Measurements from ENCODE around the gene CD164. TPM values are rescaled to one million over a fixed set of nuclear protein-coding genes. Genes with fewer than 3 reads are reported as not detected.

Gene CD164
- polyA plus RNA-seq, 3 donors = 106 to 392 (median 272) TPM

DNA sequence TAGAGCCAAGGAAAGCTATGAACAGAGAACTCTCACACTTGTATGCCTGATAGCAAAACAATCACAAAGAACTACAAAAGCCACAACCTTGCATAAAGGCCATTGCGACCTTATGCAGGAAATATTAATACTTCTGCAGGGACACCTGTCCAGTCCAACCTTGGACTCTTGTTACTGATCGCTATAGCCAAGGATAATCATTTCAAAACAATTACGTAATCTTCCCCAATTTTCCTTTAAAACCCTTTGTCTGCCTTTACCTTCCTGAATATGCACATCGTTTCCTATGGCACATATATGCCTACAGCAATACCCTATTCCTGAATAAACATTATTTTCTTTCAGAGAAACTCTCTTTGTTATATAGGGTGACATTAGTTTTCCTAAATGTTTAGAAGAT lies 35.4 kb upstream of the CD164 start:
- 66% methylated on average over 2 of the region's 4 CpGs for WGBS (ENCODE audit: insufficient coverage)
- Histone ChIP-seq H3K79me2 (ENCODE audit: insufficient read depth, low read length) (no peaks in the 10 kb centered on the region), H3K27me3 (ENCODE audit: control insufficient read depth in 2 of 2, insufficient read depth in 2 of 2, low read length in 2 of 2) (no peaks in the 10 kb centered on the region), H3K4me3 (replicated peaks in 1 of 3; ENCODE audit: low read depth in 2 of 3, low read length in 3 of 3) (no peak overlapping the region), H3K4me1 (ENCODE audit: control insufficient read depth in 1 of 2, insufficient read depth in 2 of 2, low read length in 2 of 2) (no peaks in the 10 kb centered on the region), H3K9me3 (replicated peaks in 1 of 2; ENCODE audit: control insufficient read depth in 1 of 2, insufficient read depth in 1 of 2, low read length in 2 of 2) (no peaks in the 10 kb centered on the region), H4K20me1 (ENCODE audit: insufficient read depth, low read length) (no peaks in the 10 kb centered on the region), H3K36me3 (replicated peaks in 1 of 2; ENCODE audit: control insufficient read depth in 1 of 2, insufficient read depth in 2 of 2, low read length in 2 of 2) (no peaks in the 10 kb centered on the region), H2AFZ (ENCODE audit: insufficient read depth, low read depth, low read length, poor library complexity, severe bottlenecking) (no peak overlapping the region), H3K4me2 (replicated peaks; ENCODE audit: extremely low read depth, low read length, poor library complexity, severe bottlenecking) (no peak overlapping the region), H3K27ac (ENCODE audit: low read depth in 1 of 2, low read length in 2 of 2) (no peak overlapping the region), H3K9ac (ENCODE audit: insufficient read depth, low read length, poor library complexity, severe bottlenecking) (no peak overlapping the region)
- Mint-ChIP-seq H3K36me3 (no peaks in the 10 kb centered on the region), H3K27ac (no peak overlapping the region), H3K27me3 (ENCODE audit: low read depth in 3 of 3) (peaks cover 0 to 3% (median 1%) of the 10 kb centered on the region in 3 donors), H3K4me3 (no peak overlapping the region), H3K9me3 (peaks cover 0 to 2% (median 0%) of the 10 kb centered on the region in 7 donors), H3K4me1 (no peaks in the 10 kb centered on the region)
- TF ChIP-seq, protein P1, sequence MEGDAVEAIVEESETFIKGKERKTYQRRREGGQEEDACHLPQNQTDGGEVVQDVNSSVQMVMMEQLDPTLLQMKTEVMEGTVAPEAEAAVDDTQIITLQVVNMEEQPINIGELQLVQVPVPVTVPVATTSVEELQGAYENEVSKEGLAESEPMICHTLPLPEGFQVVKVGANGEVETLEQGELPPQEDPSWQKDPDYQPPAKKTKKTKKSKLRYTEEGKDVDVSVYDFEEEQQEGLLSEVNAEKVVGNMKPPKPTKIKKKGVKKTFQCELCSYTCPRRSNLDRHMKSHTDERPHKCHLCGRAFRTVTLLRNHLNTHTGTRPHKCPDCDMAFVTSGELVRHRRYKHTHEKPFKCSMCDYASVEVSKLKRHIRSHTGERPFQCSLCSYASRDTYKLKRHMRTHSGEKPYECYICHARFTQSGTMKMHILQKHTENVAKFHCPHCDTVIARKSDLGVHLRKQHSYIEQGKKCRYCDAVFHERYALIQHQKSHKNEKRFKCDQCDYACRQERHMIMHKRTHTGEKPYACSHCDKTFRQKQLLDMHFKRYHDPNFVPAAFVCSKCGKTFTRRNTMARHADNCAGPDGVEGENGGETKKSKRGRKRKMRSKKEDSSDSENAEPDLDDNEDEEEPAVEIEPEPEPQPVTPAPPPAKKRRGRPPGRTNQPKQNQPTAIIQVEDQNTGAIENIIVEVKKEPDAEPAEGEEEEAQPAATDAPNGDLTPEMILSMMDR (IDR thresholded peaks at IDR 0.05) = no peak
- intact Hi-C loops (cut with micrococcal nuclease) = no loop called here
- no peak for DNase-seq

GRCh38 chr6:109411034-109411433 lies 28.8 kb upstream of the CD164 start:
- Histone ChIP-seq H2AFZ (ENCODE audit: insufficient read depth, low read depth, low read length, poor library complexity, severe bottlenecking) (no peak overlapping the region), H3K9me3 (replicated peaks in 1 of 2; ENCODE audit: control insufficient read depth in 1 of 2, insufficient read depth in 1 of 2, low read length in 2 of 2) (no peaks in the 10 kb centered on the region), H3K9ac (ENCODE audit: insufficient read depth, low read length, poor library complexity, severe bottlenecking) (no peak overlapping the region), H3K4me2 (replicated peaks; ENCODE audit: extremely low read depth, low read length, poor library complexity, severe bottlenecking) (no peak overlapping the region), H3K4me1 (ENCODE audit: control insufficient read depth in 1 of 2, insufficient read depth in 2 of 2, low read length in 2 of 2) (no peaks in the 10 kb centered on the region), H3K36me3 (replicated peaks in 1 of 2; ENCODE audit: control insufficient read depth in 1 of 2, insufficient read depth in 2 of 2, low read length in 2 of 2) (no peaks in the 10 kb centered on the region), H3K4me3 (replicated peaks in 1 of 3; ENCODE audit: low read depth in 2 of 3, low read length in 3 of 3) (no peak overlapping the region), H3K27me3 (ENCODE audit: control insufficient read depth in 2 of 2, insufficient read depth in 2 of 2, low read length in 2 of 2) (no peaks in the 10 kb centered on the region), H4K20me1 (ENCODE audit: insufficient read depth, low read length) (no peaks in the 10 kb centered on the region), H3K79me2 (ENCODE audit: insufficient read depth, low read length) (no peaks in the 10 kb centered on the region), H3K27ac (ENCODE audit: low read depth in 1 of 2, low read length in 2 of 2) (no peak overlapping the region)
- Mint-ChIP-seq H3K4me3 (no peak overlapping the region), H3K27me3 (ENCODE audit: low read depth in 3 of 3) (peaks cover 0 to 6% (median 1%) of the 10 kb centered on the region in 3 donors), H3K27ac (no peak overlapping the region), H3K9me3 (peaks cover 0 to 6% (median 0%) of the 10 kb centered on the region in 7 donors), H3K36me3 (no peaks in the 10 kb centered on the region), H3K4me1 (peaks cover 5% of the 10 kb centered on the region)
- no CpG with 5 or more reads among the region's 2 CpGs for WGBS (ENCODE audit: insufficient coverage)
- intact Hi-C loops (cut with micrococcal nuclease) = no loop called here
- DNase-seq = no peak
- TF ChIP-seq, protein P1 (IDR thresholded peaks at IDR 0.05) = no peak
